Measurements from ENCODE around the gene KIAA0232.

Gene KIAA0232

GRCh38 chr4:6915041-6916005, 132.8 kb downstream of the KIAA0232 start:
- DNase-seq (ENCODE audit: low spot score) (no peak), FAIRE-seq (no peak)

- DNase-seq (ENCODE audit: low spot score) = no peak
Observed at GRCh38 chr4:6916069-6916586, 133.6 kb downstream of the KIAA0232 start.

GRCh38 chr4:6916587-6917460, 134.3 kb downstream of the KIAA0232 start:
- DNase-seq (ENCODE audit: low spot score) (no peak), FAIRE-seq (no peak)

More at GRCh38 chr4:6916069-6916586, 133.6 kb downstream of the KIAA0232 start:
- FAIRE-seq = no peak

GRCh38 chr4:6917461-6918271, 135.1 kb downstream of the KIAA0232 start:
- FAIRE-seq (no peak), DNase-seq (ENCODE audit: low spot score) (no peak)

- DNase-seq (ENCODE audit: low spot score) = no peak
- no peak for FAIRE-seq
Observed at GRCh38 chr4:6918338-6918737, 135.8 kb downstream of the KIAA0232 start.

GRCh38 chr4:6920171-6920570, 137.6 kb downstream of the KIAA0232 start:
- no peak for FAIRE-seq
- DNase-seq (ENCODE audit: low spot score) = no peak

- FAIRE-seq (no peak), DNase-seq (ENCODE audit: low spot score) (no peak)
Observed at GRCh38 chr4:6923507-6923906, 141.0 kb downstream of the KIAA0232 start.

- DNase-seq (ENCODE audit: low spot score) (no peak), FAIRE-seq (no peak)
Observed at GRCh38 chr4:6924361-6924779, 141.8 kb downstream of the KIAA0232 start.

- FAIRE-seq = no peak
- no peak for DNase-seq (ENCODE audit: low spot score)
Observed at GRCh38 chr4:6925357-6925836, 142.9 kb downstream of the KIAA0232 start.

GRCh38 chr4:6926081-6926480, 143.6 kb downstream of the KIAA0232 start:
- no peak for DNase-seq (ENCODE audit: low spot score)
- FAIRE-seq = no peak

GRCh38 chr4:6926681-6927478, 144.4 kb downstream of the KIAA0232 start:
- no peak for FAIRE-seq
- DNase-seq (ENCODE audit: low spot score) = peak; percentile 44

- FAIRE-seq = no peak
- no peak for DNase-seq (ENCODE audit: low spot score)
Observed at GRCh38 chr4:6928081-6928480, 145.6 kb downstream of the KIAA0232 start.

GRCh38 chr4:6929339-6929811, 146.8 kb downstream of the KIAA0232 start:
- FAIRE-seq (no peak), DNase-seq (ENCODE audit: low spot score) (no peak)

- DNase-seq (ENCODE audit: low spot score) (no peak), FAIRE-seq (no peak)
Observed at GRCh38 chr4:6929812-6930464, 147.4 kb downstream of the KIAA0232 start.

GRCh38 chr4:6932475-6932874, 149.9 kb downstream of the KIAA0232 start:
- no peak for DNase-seq (ENCODE audit: low spot score)
- no peak for FAIRE-seq

GRCh38 chr4:6932918-6933317, 150.4 kb downstream of the KIAA0232 start:
- DNase-seq (ENCODE audit: low spot score) (no peak), FAIRE-seq (no peak)

All from RCC 7860 (cell line).